GM15510 (cell line): ENCODE data around the gene BRD3OS.

Experiments
- POLR2A ChIP-seq: IDR thresholded peaks from 3 replicates; pipeline ENCODE4 v1.6.1; 2011; ENCODE audit warnings: borderline replicate concordance; ENCODE audit not compliant: insufficient read length; ENCODE audit errors: extremely low read depth

The BRD3OS gene

GRCh38 chr9:134010310-134011173, 14.7 kb upstream of the BRD3OS start:
- TF ChIP-seq POLR2A = no peak

GRCh38 chr9:134011401-134011800, 13.9 kb upstream of the BRD3OS start:
- TF ChIP-seq POLR2A = no peak

- no peak for TF ChIP-seq POLR2A
Observed at GRCh38 chr9:134014946-134015345, 10.3 kb upstream of the BRD3OS start.

DNA sequence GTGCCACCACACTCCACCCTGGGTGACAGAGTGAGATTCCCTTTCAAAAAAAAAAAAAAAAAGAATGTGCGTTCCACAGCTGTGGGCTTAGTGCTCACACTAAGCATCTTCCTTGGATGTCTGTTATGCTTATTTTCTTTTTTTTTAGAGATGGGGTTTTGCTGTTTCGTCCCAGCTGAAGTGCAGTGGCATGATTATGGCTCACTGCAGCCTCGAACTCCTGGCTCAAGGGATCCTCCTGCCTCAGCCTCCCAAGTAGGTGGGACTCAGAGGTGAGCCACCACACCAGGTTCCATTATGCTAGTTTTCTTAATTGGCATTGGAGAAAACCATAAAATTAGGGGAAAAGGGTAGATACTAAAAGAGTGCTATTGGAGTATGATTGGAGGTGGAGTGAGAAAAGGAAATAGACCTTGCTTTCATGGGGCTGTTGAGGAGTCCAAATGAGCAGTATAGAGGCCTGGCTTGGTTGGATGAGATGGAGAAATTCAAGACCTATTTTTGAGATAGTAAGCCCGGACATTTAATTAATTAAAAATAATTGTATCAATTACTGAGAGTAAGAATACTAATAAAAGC, 978 bp upstream of the BRD3OS start:
- TF ChIP-seq POLR2A = no peak

GRCh38 chr9:134025606-134026541, 593 bp downstream of the BRD3OS start:
- no peak for TF ChIP-seq POLR2A

GRCh38 chr9:134026581-134026980, 1.3 kb downstream of the BRD3OS start:
- TF ChIP-seq POLR2A = no peak

DNA sequence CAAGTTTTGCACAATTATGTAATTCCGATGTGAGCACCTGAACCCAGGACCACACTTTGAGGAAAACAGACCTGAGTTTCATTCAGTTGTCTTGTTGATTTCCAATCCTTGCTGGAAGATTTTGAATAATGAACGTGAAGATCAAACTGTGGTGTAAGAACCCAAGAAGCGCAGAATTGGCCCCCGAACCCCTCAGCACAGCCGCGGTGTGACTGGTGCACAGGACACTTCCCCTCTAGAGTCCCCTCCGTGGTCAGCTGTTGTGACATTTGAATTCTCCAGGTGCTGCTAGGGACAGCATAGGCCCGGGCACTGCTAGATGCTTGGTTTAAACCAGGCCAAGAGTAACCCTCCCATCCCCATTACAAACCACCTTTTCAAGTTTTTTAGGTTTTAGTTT, 1.7 kb downstream of the BRD3OS start:
- TF ChIP-seq POLR2A = no peak

- no peak for TF ChIP-seq POLR2A
Observed at GRCh38 chr9:134027561-134027960, 2.3 kb downstream of the BRD3OS start.

- TF ChIP-seq POLR2A = no peak
Observed at GRCh38 chr9:134028076-134028475, 2.8 kb downstream of the BRD3OS start.

DNA sequence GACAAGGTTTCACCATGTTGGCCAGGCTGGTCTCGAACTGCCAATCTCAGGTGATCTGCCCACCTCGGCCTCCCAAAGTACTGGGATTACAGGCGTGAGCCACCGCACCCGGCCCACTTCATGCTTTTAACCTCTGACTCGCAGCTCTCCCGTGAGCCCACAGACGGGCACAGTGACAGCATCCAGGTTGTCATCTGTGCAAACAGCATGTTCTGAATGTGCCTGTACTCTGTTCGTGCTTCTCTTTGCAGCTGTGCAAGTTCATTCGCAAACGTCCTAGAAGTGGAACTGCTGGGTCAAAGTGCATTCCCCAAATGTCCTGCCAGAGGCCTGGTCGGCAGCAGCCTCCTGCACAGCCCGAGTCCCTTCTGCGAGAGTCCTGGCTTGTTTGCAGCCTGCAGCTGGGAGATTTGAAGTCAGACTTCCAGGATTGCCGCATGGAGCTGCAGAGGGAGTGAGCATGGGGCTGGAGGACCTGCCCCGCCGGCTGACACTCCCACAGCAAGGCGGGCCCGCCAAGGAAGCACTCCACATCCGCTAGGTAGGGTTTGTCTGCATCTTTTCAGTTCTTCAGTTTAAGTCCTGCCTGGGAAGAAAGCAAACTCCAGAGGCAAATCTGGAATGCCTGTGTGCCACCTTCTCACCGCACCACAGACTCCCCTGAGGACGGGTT, 3.4 kb downstream of the BRD3OS start:
- no peak for TF ChIP-seq POLR2A

GRCh38 chr9:134029248-134030226, 4.3 kb downstream of the BRD3OS start:
- no peak for TF ChIP-seq POLR2A

GRCh38 chr9:134030821-134031470, 5.7 kb downstream of the BRD3OS start:
- no peak for TF ChIP-seq POLR2A

DNA sequence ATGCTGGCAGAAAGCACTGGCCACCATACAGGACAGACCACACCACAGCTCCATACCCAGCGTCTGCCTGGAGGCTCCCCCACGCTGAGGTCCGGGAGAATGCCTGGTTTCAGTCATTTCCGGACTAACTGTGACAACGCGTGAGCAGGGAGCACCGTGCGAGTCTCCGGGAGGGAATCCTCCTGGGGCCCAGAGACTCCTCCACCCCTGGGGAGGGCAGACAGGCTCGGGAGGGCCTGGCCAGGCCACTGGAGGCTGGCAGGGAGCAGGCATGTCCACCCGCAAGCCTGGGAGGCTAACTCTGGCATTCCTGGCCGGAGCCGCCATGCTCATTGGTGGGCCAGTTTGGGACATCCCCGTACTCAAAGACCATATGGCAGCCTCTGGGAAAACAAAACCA, 6.5 kb downstream of the BRD3OS start:
- no peak for TF ChIP-seq POLR2A
